HG02981 (cell line): ENCODE measurements around the gene PRKAA2.

Experiments used
- ATAC-seq: cut with Tn5 transposase; IDR thresholded peaks from one replicate; pipeline ENCODE4 v1.9.1; 2021; ENCODE audit warnings: mild to moderate bottlenecking, moderate library complexity; ENCODE audit not compliant: unreplicated experiment

Gene PRKAA2

GRCh38 chr1:56712150-56712549 is 67.0 kb downstream of the PRKAA2 start:
- no peak for ATAC-seq

GRCh38 chr1:56713112-56713511 is 68.0 kb downstream of the PRKAA2 start:
- ATAC-seq, result no peak

GRCh38 chr1:56715156-56715555 is 70.0 kb downstream of the PRKAA2 start:
- no peak for ATAC-seq

GRCh38 chr1:56719171-56719570 is 74.1 kb downstream of the PRKAA2 start:
- ATAC-seq, result no peak

- no peak for ATAC-seq
These were observed 81.6 kb downstream of the PRKAA2 start for GRCh38 chr1:56726706-56727105.

- no peak for ATAC-seq
These were observed 83.8 kb downstream of the PRKAA2 start for GRCh38 chr1:56728964-56729363.

- ATAC-seq, result no peak
These were observed 100.1 kb downstream of the PRKAA2 start for GRCh38 chr1:56745231-56745630.

GRCh38 chr1:56754708-56755479 is 109.8 kb downstream of the PRKAA2 start:
- no peak for ATAC-seq

GRCh38 chr1:56755911-56756310 is 110.8 kb downstream of the PRKAA2 start:
- no peak for ATAC-seq

- ATAC-seq, result no peak
These were observed 113.0 kb downstream of the PRKAA2 start for GRCh38 chr1:56758135-56758534.

GRCh38 chr1:56758794-56759193 is 113.7 kb downstream of the PRKAA2 start:
- no peak for ATAC-seq
